Thyroid gland (tissue), 4 donors: ENCODE data around the gene PRRC2A.

Experiments
- CTCF ChIP-seq, 6 experiments: fragments of 200-600 bp in 3 of 6; fragments of 450-650 bp in 3 of 6; sonication (generic) in 3 of 6; IDR thresholded peaks; one replicate each; pipeline ENCODE4 v1.5.1; 2016 to 2019; ENCODE audit warnings: antibody characterized with exemption in 6 of 6, mild to moderate bottlenecking in 2 of 6, inconsistent platforms in 1 of 6, moderate library complexity in 1 of 6
- POLR2A ChIP-seq, 2 donors: fragments of 450-650 bp; IDR thresholded peaks; one replicate each; pipeline ENCODE4 v1.6.1; 2017; ENCODE audit warnings: antibody characterized with exemption in 2 of 2, mild to moderate bottlenecking in 2 of 2, moderate library complexity in 1 of 2

- no peak for TF ChIP-seq CTCF (IDR thresholded peaks at IDR 0.05)
- no peak for TF ChIP-seq POLR2A (IDR thresholded peaks at IDR 0.05)
Observed at GRCh38 chr6:31633447-31633846, 12.9 kb downstream of the PRRC2A start.
